HG03095 (cell line): ENCODE measurements around the gene RBPJL.

ENCODE experiments used
- ATAC-seq: cut with Tn5 transposase; IDR thresholded peaks from one replicate; pipeline ENCODE4 v1.9.1; 2021; ENCODE audit warnings: moderate library complexity; ENCODE audit not compliant: unreplicated experiment

Gene RBPJL

DNA sequence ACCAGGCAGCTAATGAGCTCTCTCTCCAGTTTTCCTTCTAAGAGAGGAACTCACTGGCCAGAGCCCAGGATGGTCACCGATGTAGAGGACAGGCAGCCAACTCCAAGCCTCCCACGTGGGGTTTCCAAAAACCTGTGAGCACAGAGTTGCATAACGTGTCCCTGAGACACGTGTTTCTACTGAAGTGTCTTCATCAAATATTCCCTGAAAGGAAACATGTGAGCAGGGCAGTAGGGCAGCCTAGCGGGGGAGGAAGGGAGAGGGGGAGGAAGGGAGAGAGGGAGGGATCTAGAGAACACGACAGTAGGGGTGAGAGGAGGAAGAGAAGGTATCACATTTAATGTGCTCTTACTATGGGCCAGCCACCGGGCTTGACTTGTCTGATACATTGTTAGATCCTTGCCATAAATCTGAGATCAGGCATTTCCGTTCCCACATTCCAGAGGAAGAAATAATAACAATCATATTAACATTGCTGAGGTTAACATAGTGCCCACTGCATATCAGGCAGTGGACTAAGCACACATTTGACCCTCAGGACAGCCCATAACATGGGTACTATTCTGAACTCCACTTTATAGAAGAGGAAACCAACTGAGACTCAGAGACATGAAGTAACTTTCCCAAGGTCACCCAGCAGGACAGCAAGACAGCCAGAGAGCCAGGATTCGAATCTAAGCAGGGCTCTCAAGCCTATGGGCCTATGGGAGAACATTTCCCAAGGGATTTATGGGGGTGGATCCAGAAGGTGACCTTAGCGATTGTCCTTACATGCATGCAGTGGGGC is 51.8 kb downstream of the RBPJL start:
- ATAC-seq: no peak

DNA sequence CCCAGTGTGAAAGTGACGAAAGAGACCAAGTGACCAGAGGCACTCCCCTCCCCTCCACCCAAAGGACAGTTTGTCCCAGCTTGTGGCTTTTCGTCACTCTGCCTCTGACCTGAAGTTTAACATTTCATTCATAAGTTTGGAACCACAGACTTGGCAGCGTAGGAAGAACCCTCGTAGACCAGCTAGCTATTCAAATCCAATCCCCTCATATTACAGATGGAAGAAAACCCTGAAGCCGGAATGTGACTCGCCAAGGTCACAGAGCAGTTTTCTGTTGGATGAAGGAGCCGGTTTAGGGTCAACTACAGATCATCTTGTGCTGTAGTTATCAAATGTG is 52.4 kb downstream of the RBPJL start:
- no peak for ATAC-seq

DNA sequence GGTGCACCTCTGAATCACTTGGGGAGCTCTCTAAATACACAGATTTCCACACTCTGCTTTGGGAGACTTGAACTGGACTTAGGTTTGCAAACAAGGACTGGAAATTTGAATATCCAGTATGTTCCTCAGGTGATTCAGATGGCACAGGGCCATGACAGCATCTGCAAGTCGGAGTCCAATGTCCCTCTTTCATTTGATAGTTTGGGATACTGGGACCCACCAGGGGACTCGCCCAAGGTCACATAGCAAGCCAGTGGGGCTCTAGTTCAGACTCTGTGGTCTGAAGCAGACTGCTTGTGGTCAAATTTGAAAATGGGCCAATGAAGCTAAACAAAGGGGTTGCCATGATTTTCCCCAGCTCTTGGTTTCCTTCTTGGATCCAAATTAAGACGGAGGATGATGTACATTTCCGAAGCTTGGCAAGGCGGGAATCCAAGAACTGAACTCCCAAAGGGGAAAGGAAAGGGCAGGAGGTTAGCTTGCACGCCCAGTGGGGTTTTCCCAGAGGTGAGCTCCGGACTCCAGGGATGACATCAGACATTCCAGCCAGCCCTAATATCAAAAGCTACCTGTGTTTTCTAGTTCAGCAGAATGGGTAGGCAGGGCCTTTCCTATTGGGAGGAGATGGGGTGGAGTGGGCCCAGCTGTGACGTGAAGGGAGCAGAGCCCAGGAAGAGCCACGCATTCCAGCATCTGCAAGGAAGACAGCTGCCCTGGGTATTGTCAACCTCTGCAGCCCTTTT is 52.9 kb downstream of the RBPJL start:
- no peak for ATAC-seq

DNA sequence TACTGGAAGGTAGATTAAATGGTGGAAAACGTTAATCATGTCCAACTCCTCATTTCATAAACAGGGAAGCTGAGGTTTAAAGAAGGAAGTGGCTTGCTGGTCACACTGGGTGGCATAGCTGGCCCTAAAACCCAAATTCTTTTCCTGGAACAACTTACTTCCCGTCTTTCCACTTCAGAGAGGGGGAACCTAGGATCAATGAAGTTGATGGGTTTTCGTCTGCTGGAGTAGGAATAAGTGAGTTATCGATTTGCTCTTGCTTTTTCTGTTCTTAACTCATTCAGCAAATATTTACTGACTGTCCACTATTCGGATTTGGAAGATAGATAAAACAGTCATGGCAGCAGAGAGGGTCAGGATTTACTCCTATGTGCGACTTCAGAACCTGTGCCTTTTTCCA is 55.2 kb downstream of the RBPJL start:
- no peak for ATAC-seq

DNA sequence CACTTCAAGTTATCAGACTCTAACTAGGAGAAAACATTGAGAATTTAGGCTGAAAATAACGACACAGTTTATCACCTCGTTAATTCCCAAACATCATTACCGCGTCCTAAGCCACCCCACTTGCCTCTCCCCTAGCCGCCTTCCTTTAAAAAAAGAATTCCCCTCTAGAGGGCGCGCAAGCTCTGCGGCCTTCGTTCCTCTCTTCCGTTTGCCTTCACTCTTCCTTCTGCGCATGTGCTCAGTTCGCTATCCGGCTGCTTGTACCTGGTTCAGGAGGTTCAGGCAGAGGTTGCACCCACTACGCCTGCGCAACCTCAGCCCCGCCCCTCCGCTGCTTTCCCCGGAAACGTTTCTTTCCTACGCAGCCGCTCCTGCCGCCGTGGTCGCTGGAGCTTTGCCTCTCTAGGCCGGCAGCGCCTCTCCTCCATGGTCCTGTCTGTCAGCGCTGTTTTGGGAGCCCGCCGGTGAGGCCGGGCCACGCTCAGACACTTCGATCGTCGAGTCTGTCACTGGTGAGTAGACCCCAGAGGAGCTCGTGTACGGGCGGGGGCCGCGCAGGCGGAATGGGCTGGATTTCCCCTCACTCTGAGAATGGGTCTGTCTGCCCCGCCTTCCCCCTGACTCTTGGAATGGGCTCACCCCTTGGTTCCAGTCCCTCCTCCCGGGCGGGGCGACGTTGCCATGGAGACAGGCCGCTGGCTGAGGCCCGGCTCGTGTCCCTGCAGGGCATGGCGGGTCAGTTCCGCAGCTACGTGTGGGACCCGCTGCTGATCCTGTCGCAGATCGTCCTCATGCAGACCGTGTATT is 56.4 kb downstream of the RBPJL start, which contains the start of gene SYS1:
SYS1 (plus strand) TSS at position 353 of the 807 bp plus-strand sequence; CDS start at position 729, 376 bp downstream.
- ATAC-seq: peak; percentile 69

DNA sequence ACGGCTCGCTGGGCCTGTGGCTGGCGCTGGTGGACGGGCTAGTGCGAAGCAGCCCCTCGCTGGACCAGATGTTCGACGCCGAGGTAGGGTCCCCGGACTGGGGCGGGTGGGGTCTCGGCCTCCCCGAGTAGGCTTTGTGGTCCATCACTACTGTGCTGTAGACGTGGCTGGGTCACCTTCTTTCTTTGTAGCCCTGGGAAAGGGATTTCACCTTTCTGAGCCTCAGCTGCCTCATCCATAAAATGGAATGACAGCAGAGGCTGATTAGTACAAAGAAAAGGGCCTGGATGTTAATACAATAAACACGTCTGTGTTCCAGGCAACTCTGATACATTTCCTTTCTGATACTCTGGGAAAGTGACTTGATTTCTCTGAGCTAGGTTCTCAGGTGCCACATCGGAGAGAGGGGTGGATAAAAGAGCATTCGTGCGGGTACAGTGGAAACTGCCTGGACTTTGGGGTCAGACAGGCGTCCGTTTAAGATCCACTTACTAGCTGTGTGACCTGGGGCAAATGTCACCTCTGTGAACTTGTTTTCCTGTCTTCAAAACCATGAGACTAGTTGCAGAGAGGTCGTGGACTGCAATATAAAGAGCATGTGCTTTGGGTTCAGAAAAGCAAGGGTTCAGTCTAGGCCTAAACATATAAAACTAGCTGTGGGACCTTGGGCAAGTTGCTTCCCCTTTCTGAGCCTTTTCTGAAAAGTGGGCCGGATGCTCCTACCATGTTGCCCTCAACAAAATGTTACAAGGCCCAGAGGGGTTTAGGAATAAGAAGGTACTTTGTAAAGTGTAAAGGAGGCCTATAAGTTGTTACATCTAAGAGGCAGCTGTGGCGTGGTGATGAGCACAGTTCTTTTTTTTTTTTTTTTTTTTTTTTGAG is 57.2 kb downstream of the RBPJL start:
- no peak for ATAC-seq

DNA sequence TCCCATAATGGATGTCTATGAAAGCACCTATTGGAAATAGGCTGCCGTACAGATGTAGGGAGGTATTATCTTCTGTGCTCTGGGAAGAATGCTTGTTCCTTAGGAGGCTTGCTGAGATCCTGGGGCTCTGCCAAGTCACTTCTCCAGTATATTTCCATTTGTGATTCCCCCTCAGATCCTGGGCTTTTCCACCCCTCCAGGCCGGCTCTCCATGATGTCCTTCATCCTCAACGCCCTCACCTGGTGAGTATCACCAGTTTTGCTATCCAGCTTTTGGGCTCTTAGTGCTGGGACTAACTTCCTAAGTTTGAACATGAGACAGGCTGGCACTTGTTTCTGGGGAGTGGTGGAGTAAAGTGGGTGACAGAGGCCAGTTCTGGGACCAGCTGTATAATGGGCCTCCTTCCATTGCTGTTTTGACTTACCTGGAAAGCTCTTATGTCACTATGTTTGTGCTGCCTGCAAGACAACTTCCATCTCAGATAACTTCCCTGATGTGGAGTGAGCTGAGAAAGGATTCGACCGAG is 58.9 kb downstream of the RBPJL start:
- ATAC-seq: no peak

DNA sequence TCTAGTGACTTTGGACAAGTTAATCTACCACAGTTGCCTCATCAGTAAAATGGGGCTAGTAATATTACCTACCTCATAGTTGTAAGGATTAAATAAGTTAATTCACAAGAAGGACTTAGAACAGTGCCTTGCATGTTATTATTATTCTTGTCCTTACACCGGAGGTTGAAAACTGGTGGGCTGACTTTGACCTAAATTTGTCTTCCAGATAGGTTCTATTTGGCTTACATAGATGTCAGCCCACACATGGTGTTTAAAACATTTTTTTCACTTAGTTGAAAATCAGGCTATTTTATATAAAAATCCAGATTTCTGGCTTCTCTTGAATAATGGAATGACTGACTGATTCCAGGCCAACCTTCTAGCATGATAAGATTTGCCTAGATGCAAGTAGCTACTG is 59.6 kb downstream of the RBPJL start:
- no peak for ATAC-seq

DNA sequence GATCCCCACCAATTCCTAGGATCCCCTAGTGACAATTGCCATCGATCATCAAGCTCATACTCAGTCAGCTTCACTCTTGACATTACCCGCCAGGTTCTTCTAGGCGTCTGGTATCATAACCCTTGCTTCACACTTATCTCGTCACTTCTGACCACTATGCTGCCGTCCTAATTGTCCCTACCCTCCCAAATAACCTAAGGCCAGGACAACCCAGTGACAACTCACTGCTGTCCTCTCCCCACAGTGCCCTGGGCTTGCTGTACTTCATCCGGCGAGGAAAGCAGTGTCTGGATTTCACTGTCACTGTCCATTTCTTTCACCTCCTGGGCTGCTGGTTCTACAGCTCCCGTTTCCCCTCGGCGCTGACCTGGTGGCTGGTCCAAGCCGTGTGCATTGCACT is 60.0 kb downstream of the RBPJL start:
- no peak for ATAC-seq

DNA sequence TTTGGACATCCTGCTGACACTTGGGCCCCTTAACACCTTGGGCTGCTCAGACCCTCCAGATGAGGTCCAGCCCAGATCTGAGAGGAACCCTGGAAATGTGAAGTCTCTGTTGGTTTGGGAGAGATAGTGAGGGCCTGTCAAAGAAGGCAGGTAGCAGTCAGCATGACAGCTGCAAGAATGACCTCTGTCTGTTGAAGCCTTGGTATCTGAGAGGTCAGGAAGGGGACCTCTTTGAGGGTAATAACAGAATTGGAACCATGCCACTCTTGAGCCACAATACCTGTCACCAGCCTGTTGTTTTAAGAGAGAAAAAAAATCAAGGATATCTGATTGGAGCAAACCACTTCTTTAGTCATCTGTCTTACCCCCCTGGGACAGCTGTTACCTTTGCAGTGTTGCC is 60.5 kb downstream of the RBPJL start:
- ATAC-seq: no peak
